ENCODE results near the gene MYO9B. TPM values are rescaled to one million over a fixed set of nuclear protein-coding genes. Genes with fewer than 3 reads are reported as not detected.

The MYO9B gene
- total RNA-seq, 1 donor from 2014 or later, result 35.6 TPM

DNA sequence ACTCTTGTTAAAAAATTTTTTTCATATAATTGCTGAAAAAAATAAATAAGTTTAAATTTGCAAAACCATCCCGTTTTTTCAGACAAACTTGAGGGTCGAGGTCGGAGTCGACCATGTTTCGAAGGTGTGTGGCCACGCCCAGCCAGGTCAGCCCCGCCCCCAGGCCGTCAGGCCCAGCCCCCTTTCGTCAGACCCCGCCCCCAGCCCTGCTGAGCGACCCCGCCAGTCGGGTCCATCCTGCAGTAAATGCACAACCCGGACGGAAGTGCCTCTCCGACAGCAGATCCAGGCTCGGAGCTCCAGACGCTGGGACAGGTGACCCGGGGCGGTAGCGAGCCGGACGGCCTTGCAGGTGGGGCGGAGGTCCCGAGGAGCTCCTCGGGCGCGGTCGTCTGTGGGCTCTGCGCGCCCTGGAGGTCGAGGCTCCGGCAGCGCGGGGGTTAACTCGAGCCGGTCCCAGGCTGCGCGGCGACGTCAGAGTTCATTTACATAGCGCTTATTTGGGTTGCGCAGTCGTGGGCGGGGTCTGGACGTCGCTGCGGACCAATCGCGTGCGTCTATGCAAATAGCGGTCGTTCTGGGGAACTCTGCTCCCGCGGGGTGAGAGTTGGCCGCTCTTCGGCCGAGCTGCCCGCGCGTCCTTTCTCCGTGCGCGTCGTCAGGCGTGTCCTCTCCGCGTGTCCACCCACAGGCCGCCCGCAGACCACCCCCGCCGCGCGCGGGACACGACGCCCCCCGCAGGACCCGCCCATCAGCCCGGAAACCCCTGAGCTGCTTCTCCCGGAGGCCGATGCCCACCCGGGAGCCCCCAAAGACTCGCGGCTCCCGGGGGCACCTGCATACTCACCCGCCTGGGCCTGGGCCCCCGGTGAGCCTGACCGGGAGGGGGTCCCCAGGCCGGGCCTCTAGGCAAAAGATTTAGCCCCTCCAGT is 150.7 kb downstream of the MYO9B start, which contains the start of gene OCEL1:
OCEL1 (plus strand) TSS at position 225 of the 932 bp plus-strand sequence; CDS start at position 247, 22 bp downstream.
- DNase-seq (ENCODE audit: low spot score), result peak; percentile 99
- intact Hi-C loops (cut with DNase I), result loop anchor here (5.0 kb wide), 1 partner anchor 149 kb away; the partner anchor contains the start of genes HAUS8 and MYO9B

GRCh38 chr19:17227798-17228367 is 152.3 kb downstream of the MYO9B start:
- intact Hi-C loops (cut with DNase I), result loop anchor here (5.0 kb wide), 1 partner anchor 151 kb away; the partner anchor contains the start of genes HAUS8 and MYO9B
- no peak for DNase-seq (ENCODE audit: low spot score)

- no peak for DNase-seq (ENCODE audit: low spot score)
- intact Hi-C loops (cut with DNase I), result loop anchor here (5.0 kb wide), 1 partner anchor 153 kb away; the partner anchor contains the start of genes HAUS8 and MYO9B
These were observed 154.3 kb downstream of the MYO9B start for GRCh38 chr19:17229890-17230289.

- intact Hi-C loops (cut with DNase I), result no loop called here
- DNase-seq (ENCODE audit: low spot score), result no peak
These were observed 156.7 kb downstream of the MYO9B start for GRCh38 chr19:17232258-17232657.

DNA sequence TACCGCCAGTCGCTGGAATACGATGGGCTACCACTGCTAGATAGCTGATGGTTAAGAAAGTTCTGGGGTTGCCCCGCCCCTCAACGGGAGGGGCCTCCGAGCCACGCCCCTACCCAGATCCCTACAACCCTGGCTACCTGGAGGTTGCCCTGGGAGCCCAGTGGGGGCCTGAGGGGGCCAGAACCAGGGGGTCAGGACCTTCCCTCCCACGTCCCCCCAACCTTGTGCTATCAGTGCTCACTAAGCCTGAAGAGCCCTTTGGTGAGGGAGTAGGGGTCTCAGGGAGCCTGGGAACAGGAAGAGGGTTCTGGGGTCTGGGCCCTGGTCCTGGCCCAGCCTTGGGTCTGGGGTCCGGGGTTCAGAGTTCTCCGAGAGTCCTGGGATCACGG is 159.3 kb downstream of the MYO9B start:
- intact Hi-C loops (cut with DNase I), result loop anchor here (2.0 kb wide), 1 partner anchor 166 kb away; no protein-coding TSS in a partner anchor
- no peak for DNase-seq (ENCODE audit: low spot score)

GRCh38 chr19:17235300-17235970 is 159.9 kb downstream of the MYO9B start:
- intact Hi-C loops (cut with DNase I), result loop anchor here (2.0 kb wide), 1 partner anchor 167 kb away; no protein-coding TSS in a partner anchor
- peak; percentile 91 for DNase-seq (ENCODE audit: low spot score)

GRCh38 chr19:17235971-17236777 is 160.6 kb downstream of the MYO9B start:
- intact Hi-C loops (cut with DNase I), result loop anchor here (2.0 kb wide), 1 partner anchor 167 kb away; no protein-coding TSS in a partner anchor
- no peak for DNase-seq (ENCODE audit: low spot score)

DNA sequence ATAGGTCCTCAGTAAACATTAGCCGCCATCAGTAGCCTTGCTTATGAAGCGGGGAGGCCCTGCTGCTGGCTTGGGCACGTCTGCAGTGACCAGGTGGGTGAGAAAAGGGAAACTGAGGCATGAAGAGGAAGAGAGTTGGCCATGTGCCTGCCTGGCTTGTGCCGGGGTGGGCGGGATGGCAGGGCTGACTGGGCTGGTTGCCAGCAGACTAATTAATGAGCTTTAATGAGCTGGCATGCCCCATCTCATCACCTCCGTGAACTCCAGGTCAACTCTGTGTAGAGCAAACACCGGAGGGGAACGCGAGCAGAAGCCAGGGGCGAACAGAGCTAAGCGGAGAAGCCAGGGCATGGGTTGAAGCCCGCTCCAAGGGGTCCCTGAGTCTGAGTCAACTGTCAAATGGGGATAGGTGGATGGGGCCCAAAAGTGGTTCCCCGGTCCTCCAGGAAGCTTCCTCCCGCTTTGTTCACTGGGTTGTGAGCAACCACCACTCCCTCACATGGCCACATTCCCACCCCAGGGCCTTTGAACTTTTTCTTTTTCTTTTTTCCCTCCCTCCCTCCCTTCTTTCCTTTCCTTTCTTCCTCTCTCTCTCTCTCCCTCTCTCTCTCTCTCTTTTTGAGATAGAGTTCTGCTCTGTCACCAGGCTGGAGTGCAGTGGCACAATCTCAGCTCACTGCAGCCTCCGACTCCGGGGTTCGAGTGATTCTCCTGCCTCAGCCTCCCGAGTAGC is 161.4 kb downstream of the MYO9B start:
- intact Hi-C loops (cut with DNase I), result no loop called here
- DNase-seq (ENCODE audit: low spot score), result no peak

GRCh38 chr19:17237747-17238706 is 162.4 kb downstream of the MYO9B start:
- no peak for DNase-seq (ENCODE audit: low spot score)
- intact Hi-C loops (cut with DNase I), result no loop called here

DNA sequence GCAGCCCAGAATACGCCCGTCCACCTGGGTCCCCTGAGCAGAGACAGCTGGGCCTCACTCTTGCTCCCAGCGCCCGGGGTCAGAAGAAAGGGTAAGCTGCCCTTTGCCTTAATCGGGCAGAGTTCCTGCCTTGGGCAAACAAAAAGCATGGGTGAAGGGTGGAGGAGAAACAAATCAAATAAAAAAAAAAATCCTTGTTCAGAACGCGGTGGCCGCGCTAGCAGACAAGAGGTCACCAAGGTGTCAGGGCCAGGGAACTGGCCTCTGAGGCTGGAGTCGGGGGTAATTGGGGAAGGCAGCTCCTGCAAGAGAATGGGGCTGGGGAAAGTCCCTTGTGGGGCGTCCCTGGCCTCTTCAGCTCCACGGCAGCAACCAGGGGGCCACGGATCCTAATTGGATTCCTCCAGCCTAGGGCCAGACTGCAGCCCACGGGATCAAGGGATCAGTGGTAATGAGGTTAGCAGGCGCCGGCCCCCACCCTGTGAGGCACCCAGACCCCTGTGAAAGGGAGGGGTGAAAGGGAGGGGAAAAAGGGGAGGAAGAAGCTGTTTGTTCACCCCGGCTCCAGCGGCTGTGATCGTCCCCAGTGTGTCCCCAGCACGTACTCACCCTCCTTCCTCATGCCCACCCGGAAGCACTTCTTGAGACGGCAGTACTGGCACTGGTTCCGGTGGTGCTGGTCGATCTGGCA is 164.6 kb downstream of the MYO9B start:
- intact Hi-C loops (cut with DNase I), result loop anchor here (10.0 kb wide), 1 partner anchor 105 kb away; no protein-coding TSS in a partner anchor
- no peak for DNase-seq (ENCODE audit: low spot score)

DNA sequence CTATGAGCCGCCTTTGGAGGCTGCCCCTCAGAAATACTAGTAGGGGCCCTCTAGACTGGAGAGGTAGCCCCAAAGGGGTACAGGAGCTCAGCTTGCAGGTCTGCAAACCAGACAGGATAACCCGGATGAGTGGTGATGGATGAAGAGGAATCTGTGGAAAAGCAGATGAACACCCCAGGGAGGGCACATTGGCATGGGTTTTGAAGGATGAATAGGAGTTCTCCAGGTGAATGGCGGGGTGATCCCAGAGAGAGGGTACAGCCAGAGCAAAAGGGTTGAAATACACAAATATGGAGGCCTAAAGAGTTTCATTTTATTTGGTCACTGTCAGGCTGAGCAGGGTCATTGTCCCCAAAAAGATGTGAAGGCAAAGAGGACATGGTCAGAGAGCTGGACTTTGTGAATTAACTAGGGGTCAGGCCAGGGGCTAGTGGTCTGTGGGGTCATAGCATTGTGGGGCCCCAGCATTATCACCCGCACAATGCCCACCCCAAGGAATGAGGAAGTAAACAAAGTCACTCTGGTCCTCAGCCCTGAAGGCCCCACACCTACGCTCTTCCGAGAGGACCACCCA is 165.3 kb downstream of the MYO9B start:
- intact Hi-C loops (cut with DNase I), result loop anchor here (10.0 kb wide), 1 partner anchor 106 kb away; no protein-coding TSS in a partner anchor
- DNase-seq (ENCODE audit: low spot score), result no peak

DNA sequence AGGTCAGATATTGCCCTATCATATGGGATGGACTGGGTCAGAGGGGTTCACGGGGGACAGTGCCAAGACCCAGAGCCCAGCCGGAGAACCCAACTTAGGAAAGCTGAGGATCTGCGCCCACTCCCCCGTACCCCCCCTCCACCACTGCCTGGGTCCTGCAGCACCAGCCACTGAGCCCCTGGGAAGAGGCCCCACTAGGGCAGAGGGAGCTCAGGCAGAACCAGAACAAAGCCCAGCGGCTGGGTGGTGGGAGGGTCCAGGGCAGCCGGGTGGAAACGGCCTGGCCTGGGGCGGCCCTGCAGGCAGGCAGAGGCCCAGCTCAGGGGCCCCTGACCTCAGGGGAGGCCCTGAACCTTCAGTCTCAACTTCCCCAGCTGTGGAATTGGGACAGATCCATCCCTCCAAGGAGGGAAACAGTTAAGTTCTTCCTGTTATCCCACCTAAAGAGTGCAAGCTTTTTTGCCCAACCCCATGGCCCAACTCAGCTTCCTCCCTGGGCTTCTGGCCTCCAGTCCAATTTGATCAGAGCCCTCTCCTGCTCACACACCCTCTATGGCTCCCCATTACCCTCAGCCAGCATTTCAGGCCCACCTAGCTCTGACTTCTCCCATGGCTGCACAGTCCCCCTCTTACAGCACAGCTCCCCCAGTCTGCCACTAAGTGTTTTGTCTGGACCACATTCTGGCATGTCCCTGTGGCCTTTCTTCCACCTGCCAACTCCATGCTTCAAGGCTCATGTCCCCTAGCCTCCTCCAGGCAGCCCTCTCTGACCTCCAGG is 167.0 kb downstream of the MYO9B start:
- intact Hi-C loops (cut with DNase I), result loop anchor here (10.0 kb wide), 1 partner anchor 108 kb away; no protein-coding TSS in a partner anchor
- no peak for DNase-seq (ENCODE audit: low spot score)

DNA sequence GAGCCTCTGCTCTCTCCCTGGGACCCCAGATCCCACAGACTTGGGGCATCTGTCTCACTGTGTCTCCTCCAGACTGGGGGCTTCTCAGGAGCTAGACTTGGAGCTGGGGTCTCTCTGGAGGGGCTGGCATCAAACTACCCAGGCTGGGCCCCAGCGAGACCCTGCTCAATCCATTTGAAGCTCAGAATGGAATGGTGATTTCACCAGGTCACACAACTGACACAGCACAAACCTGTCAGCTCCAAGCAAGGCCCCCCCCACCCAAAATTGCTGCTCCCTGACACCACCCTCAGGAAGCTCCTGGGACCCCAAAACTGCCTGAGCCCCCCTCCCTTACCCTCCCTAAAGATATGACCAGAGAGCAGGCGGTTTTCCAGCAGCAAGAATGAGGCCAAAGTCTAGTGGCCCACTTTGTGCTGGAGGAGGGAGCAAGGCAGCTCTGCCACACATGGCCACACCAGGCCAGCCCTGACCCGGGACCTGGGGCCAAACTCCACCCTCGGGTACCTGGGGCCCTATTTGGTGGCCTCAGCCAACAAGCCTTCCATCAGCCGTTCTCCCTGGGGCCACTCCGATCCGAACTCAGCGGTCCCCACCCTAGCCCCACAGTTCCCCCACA is 167.7 kb downstream of the MYO9B start:
- DNase-seq (ENCODE audit: low spot score), result no peak
- intact Hi-C loops (cut with DNase I), result loop anchor here (10.0 kb wide), 1 partner anchor 109 kb away; no protein-coding TSS in a partner anchor

DNA sequence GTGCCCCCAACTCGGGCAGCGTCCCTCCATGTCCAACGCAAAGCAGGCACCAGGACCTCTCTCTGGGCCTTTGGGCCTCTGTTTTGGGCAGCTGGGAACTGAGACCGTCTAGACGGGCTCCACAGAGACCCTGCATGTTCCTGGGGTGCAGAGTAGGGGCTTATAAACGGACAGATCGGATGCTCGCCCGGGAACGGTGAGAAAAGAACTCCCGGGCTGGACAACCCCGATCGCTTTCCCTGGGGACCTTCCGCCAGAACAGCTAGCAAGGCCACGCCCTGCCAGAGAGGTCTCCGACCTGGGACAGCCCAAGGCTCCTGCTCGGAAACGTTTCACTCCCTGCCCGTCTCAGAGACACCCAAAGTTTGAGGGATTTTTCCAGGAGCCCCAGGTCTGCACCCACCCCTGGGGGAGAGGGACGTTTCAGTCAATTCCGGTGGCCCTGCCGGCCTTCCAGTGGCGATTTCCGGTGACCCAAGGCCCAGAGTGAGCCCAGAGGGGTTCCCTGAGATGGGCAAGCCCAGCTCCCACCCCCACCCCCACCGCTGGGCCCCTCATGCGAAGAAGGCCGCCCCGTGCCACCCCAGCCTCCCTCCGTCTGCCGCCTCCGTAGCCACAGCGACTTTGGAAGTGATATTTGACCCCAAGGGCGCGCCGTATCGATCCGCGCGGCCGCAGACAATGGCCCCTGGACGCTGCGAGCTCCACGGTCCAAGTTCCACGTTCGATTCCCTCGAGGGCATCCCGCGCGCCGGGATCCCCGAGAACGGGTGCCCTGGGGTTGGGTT is 168.4 kb downstream of the MYO9B start:
- intact Hi-C loops (cut with DNase I), result loop anchor here (10.0 kb wide), 1 partner anchor 109 kb away; no protein-coding TSS in a partner anchor
- DNase-seq (ENCODE audit: low spot score), result no peak

Data from cardiac septum (tissue), 1 donor.